ENCODE results near the gene TUBG1.

- TF ChIP-seq POLR2A (IDR thresholded peaks at IDR 0.05; ENCODE audit: low read length) (peak; percentile 98), REST (IDR thresholded peaks at IDR 0.05) (no peak), CTCF (IDR thresholded peaks at IDR 0.05) (no peak), ZSCAN20 (CRISPR knock-in tag; IDR thresholded peaks at IDR 0.05) (no peak), JUNB (IDR thresholded peaks at IDR 0.05) (no peak), RFX5 (IDR thresholded peaks at IDR 0.05) (no peak)
Measured at GRCh38 chr17:42659079-42659931, 49.8 kb downstream of the TUBG1 start, which contains the start of gene TUBG2.

Measured in A549 (cell line).